ENCODE data around the gene GALNT7.
"Not testable (repeated sequence)": the region's sequence is repeated elsewhere in the genome, so short reads cannot be mapped to it uniquely, and the experiment has no call there.

The GALNT7 gene

GRCh38 chr4:173177232-173177631 lies 8.6 kb downstream of the GALNT7 start:
- TF ChIP-seq CTCF (IDR thresholded peaks at IDR 0.05; ENCODE audit: control insufficient read depth, insufficient read depth, low read depth, low read length, missing control alignments), result no peak
- DNase-seq (ENCODE audit: low read depth), result no peak
- H3K4me3 ChIP-seq (ENCODE audit: control insufficient read depth, low read depth, low read length), result no peak overlapping the region

- TF ChIP-seq CTCF (IDR thresholded peaks at IDR 0.05; ENCODE audit: control insufficient read depth, insufficient read depth, low read depth, low read length, missing control alignments), result no peak
- H3K4me3 ChIP-seq (ENCODE audit: control insufficient read depth, low read depth, low read length), result no peak overlapping the region
Observed at GRCh38 chr4:173178144-173178543, 9.5 kb downstream of the GALNT7 start.

GRCh38 chr4:173181848-173182247 lies 13.2 kb downstream of the GALNT7 start:
- DNase-seq (ENCODE audit: low read depth), result peak; percentile 40
- no peak overlapping the region for H3K4me3 ChIP-seq (ENCODE audit: control insufficient read depth, low read depth, low read length)
- no peak for TF ChIP-seq CTCF (IDR thresholded peaks at IDR 0.05; ENCODE audit: control insufficient read depth, insufficient read depth, low read depth, low read length, missing control alignments)

More at GRCh38 chr4:173178144-173178543, 9.5 kb downstream of the GALNT7 start:
- DNase-seq (ENCODE audit: low read depth), result no peak

- TF ChIP-seq CTCF (IDR thresholded peaks at IDR 0.05; ENCODE audit: control insufficient read depth, insufficient read depth, low read depth, low read length, missing control alignments), result no peak
- H3K4me3 ChIP-seq (ENCODE audit: control insufficient read depth, low read depth, low read length), result no peak overlapping the region; the same call in 1 of the 2 replicates
- peak; percentile 75 for DNase-seq (ENCODE audit: low read depth)
Observed at GRCh38 chr4:173182403-173182802, 13.8 kb downstream of the GALNT7 start.

DNA sequence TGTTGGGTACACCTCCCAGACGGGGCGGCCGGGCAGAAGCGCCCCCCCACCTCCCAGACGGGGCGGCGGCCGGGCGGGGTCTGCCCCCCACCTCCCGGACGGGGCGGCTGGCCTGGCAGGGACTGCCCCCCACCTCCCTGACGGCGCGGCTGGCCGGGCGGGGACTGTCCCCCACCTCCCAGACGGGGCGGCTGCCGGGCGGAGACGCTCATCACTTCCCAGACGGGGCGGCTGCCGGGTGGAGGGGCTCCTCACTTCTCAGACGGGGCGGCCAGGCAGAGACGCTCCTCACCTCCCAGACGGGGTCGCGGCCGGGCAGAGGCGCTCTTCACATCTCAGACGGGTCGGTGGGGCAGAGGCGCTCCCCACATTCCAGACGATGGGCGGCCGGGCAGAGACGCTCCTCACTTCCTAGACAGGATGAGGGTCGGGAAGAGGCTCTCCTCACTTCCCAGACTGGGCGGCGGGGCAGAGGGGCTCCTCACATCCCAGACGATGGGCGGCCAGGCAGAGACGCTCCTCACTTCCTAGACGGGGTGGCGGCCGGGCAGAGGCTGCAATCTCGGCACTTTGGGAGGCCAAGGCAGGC lies 15.1 kb downstream of the GALNT7 start:
- not testable (repeated sequence) for H3K4me3 ChIP-seq (ENCODE audit: control insufficient read depth, low read depth, low read length); DNase-seq (ENCODE audit: low read depth)

DNA sequence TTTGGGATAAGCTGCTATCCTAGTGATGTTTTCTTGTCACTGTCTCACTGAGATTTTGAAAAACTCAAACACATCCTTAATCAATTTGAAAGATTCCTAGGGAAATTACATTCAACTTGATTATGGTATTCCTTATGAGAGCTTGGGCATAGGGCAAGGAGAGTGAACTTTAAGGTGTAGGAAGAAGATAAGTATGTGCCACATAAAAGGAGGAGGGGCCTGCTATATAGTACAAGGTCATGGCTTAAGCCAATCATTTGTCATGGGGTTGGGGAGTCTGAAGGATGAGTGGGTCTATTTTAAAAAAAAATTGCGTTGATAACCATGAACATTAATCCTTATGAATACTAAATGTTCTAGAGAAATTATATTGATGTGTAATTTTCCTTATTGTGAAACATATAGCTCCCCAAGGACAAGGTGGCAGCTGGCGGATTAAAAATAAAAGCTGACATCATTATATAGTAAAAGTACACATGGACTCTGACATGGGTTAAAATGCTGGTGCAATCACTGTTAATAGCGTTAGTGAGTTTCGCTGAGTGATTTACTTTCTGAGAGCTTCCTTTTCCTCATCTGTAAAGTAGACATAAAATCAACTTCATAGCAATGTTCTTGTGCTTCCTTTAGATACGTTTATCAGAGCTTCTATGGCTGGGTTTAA lies 17.4 kb downstream of the GALNT7 start:
- no peak overlapping the region for H3K4me3 ChIP-seq (ENCODE audit: control insufficient read depth, low read depth, low read length)
- DNase-seq (ENCODE audit: low read depth), result no peak
- no peak for TF ChIP-seq CTCF (IDR thresholded peaks at IDR 0.05; ENCODE audit: control insufficient read depth, insufficient read depth, low read depth, low read length, missing control alignments)

- no peak for TF ChIP-seq CTCF (IDR thresholded peaks at IDR 0.05; ENCODE audit: control insufficient read depth, insufficient read depth, low read depth, low read length, missing control alignments)
- no peak overlapping the region for H3K4me3 ChIP-seq (ENCODE audit: control insufficient read depth, low read depth, low read length)
- DNase-seq (ENCODE audit: low read depth), result no peak
Observed at GRCh38 chr4:173187732-173188131, 19.1 kb downstream of the GALNT7 start.
